ENCODE measurements around the gene ASB9.
"Not testable (repeated sequence)": the region's sequence is repeated elsewhere in the genome, so short reads cannot be mapped to it uniquely, and the experiment has no call there.

The ASB9 gene

GRCh38 chrX:15274946-15275345 lies 5.1 kb upstream of the ASB9 start:
- POLR2A ChIA-PET = no interaction called here
- Histone ChIP-seq H3K4me3 (ENCODE audit: control insufficient read depth in 1 of 7, extremely low read depth in 1 of 7, insufficient read depth in 4 of 7, low read depth in 2 of 7, low read length in 6 of 7) (no peak overlapping the region), H3K36me3 (ENCODE audit: control insufficient read depth in 4 of 4, insufficient read depth in 4 of 4, low read length in 3 of 4) (no peaks in the 10 kb centered on the region), H3K27me3 (replicated peaks in 2 of 5; ENCODE audit: control insufficient read depth in 4 of 5, insufficient read depth in 5 of 5, low read length in 4 of 5) (peaks cover 0 to 7% (median 0%) of the 10 kb centered on the region in 5 experiments), H3K4me1 (ENCODE audit: control extremely low read depth in 1 of 4, control insufficient read depth in 4 of 4, insufficient read depth in 4 of 4, low read length in 3 of 4) (peaks cover 0 to 5% (median 0%) of the 10 kb centered on the region in 4 experiments), H3K9me3 (ENCODE audit: control extremely low read depth in 1 of 5, control insufficient read depth in 4 of 5, insufficient read depth in 2 of 5, low read depth in 1 of 5, low read length in 4 of 5) (no peaks in the 10 kb centered on the region), H3K27ac (ENCODE audit: insufficient read depth in 1 of 2, low read depth in 1 of 2, low read length in 2 of 2, poor library complexity in 1 of 2, severe bottlenecking in 2 of 2) (no peak overlapping the region)
- no peak for DNase-seq
- WGBS (ENCODE audit: insufficient coverage) = 80% methylated on average over 2 of the region's 2 CpGs
- CTCF ChIA-PET = no interaction called here

- H3K4me3 ChIP-seq (ENCODE audit: control insufficient read depth in 1 of 7, extremely low read depth in 1 of 7, insufficient read depth in 4 of 7, low read depth in 2 of 7, low read length in 6 of 7); H3K9me3 ChIP-seq (ENCODE audit: control extremely low read depth in 1 of 5, control insufficient read depth in 4 of 5, insufficient read depth in 2 of 5, low read depth in 1 of 5, low read length in 4 of 5); H3K27me3 ChIP-seq (replicated peaks in 2 of 5; ENCODE audit: control insufficient read depth in 4 of 5, insufficient read depth in 5 of 5, low read length in 4 of 5); DNase-seq; H3K36me3 ChIP-seq (ENCODE audit: control insufficient read depth in 4 of 4, insufficient read depth in 4 of 4, low read length in 3 of 4); POLR2A ChIA-PET; H3K27ac ChIP-seq (ENCODE audit: insufficient read depth in 1 of 2, low read depth in 1 of 2, low read length in 2 of 2, poor library complexity in 1 of 2, severe bottlenecking in 2 of 2); CTCF ChIA-PET: not testable (repeated sequence)
- 92% methylated on average over 10 of the region's 10 CpGs for WGBS (ENCODE audit: insufficient coverage)
- H3K4me1 ChIP-seq (ENCODE audit: control extremely low read depth in 1 of 4, control insufficient read depth in 4 of 4, insufficient read depth in 4 of 4, low read length in 3 of 4) = peaks cover 0 to 11% (median 0%) of the 10 kb centered on the region in 4 experiments
Observed at GRCh38 chrX:15273275-15273674, 3.4 kb upstream of the ASB9 start.

- peaks cover 0 to 2% (median 0%) of the 10 kb centered on the region in 5 experiments for H3K27me3 ChIP-seq (replicated peaks in 2 of 5; ENCODE audit: control insufficient read depth in 4 of 5, insufficient read depth in 5 of 5, low read length in 4 of 5)
- no peak for DNase-seq
- H3K4me1 ChIP-seq (ENCODE audit: control extremely low read depth in 1 of 4, control insufficient read depth in 4 of 4, insufficient read depth in 4 of 4, low read length in 3 of 4) = peaks cover 0 to 11% (median 0%) of the 10 kb centered on the region in 4 experiments
- no peak overlapping the region for H3K27ac ChIP-seq (ENCODE audit: insufficient read depth in 1 of 2, low read depth in 1 of 2, low read length in 2 of 2, poor library complexity in 1 of 2, severe bottlenecking in 2 of 2)
- H3K9me3 ChIP-seq (ENCODE audit: control extremely low read depth in 1 of 5, control insufficient read depth in 4 of 5, insufficient read depth in 2 of 5, low read depth in 1 of 5, low read length in 4 of 5) = no peaks in the 10 kb centered on the region
- ChIA-PET CTCF (no interaction called here), POLR2A (no interaction called here)
- no peaks in the 10 kb centered on the region for H3K36me3 ChIP-seq (ENCODE audit: control insufficient read depth in 4 of 4, insufficient read depth in 4 of 4, low read length in 3 of 4)
- WGBS (ENCODE audit: insufficient coverage) = no CpG with 5 or more reads among the region's 1 CpG
- no peak overlapping the region for H3K4me3 ChIP-seq (ENCODE audit: control insufficient read depth in 1 of 7, extremely low read depth in 1 of 7, insufficient read depth in 4 of 7, low read depth in 2 of 7, low read length in 6 of 7)
Observed at GRCh38 chrX:15271757-15272156, 1.9 kb upstream of the ASB9 start.

GRCh38 chrX:15269120-15269519 lies 763 bp downstream of the ASB9 start:
- H3K36me3 ChIP-seq (ENCODE audit: control insufficient read depth in 4 of 4, insufficient read depth in 4 of 4, low read length in 3 of 4) = no peaks in the 10 kb centered on the region
- no peak overlapping the region for H3K27ac ChIP-seq (ENCODE audit: insufficient read depth in 1 of 2, low read depth in 1 of 2, low read length in 2 of 2, poor library complexity in 1 of 2, severe bottlenecking in 2 of 2)
- peak overlapping the region in 2 of 7 experiments; percentile 69 to 72 for H3K4me3 ChIP-seq (ENCODE audit: control insufficient read depth in 1 of 7, extremely low read depth in 1 of 7, insufficient read depth in 4 of 7, low read depth in 2 of 7, low read length in 6 of 7)
- ChIA-PET CTCF (no interaction called here), POLR2A (no interaction called here)
- H3K27me3 ChIP-seq (replicated peaks in 2 of 5; ENCODE audit: control insufficient read depth in 4 of 5, insufficient read depth in 5 of 5, low read length in 4 of 5) = peaks cover 0 to 2% (median 0%) of the 10 kb centered on the region in 5 experiments
- H3K9me3 ChIP-seq (ENCODE audit: control extremely low read depth in 1 of 5, control insufficient read depth in 4 of 5, insufficient read depth in 2 of 5, low read depth in 1 of 5, low read length in 4 of 5) = no peaks in the 10 kb centered on the region
- DNase-seq = no peak
- no CpG with 5 or more reads among the region's 1 CpG for WGBS (ENCODE audit: insufficient coverage)
- peaks cover 0 to 11% (median 0%) of the 10 kb centered on the region in 4 experiments for H3K4me1 ChIP-seq (ENCODE audit: control extremely low read depth in 1 of 4, control insufficient read depth in 4 of 4, insufficient read depth in 4 of 4, low read length in 3 of 4)

- Histone ChIP-seq H3K27me3 (replicated peaks in 2 of 5; ENCODE audit: control insufficient read depth in 4 of 5, insufficient read depth in 5 of 5, low read length in 4 of 5) (peaks cover 0 to 9% (median 0%) of the 10 kb centered on the region in 5 experiments), H3K27ac (ENCODE audit: insufficient read depth in 1 of 2, low read depth in 1 of 2, low read length in 2 of 2, poor library complexity in 1 of 2, severe bottlenecking in 2 of 2) (no peak overlapping the region), H3K9me3 (ENCODE audit: control extremely low read depth in 1 of 5, control insufficient read depth in 4 of 5, insufficient read depth in 2 of 5, low read depth in 1 of 5, low read length in 4 of 5) (no peaks in the 10 kb centered on the region), H3K4me3 (ENCODE audit: control insufficient read depth in 1 of 7, extremely low read depth in 1 of 7, insufficient read depth in 4 of 7, low read depth in 2 of 7, low read length in 6 of 7) (no peak overlapping the region), H3K4me1 (ENCODE audit: control extremely low read depth in 1 of 4, control insufficient read depth in 4 of 4, insufficient read depth in 4 of 4, low read length in 3 of 4) (no peaks in the 10 kb centered on the region), H3K36me3 (ENCODE audit: control insufficient read depth in 4 of 4, insufficient read depth in 4 of 4, low read length in 3 of 4) (peaks cover 0 to 4% (median 1%) of the 10 kb centered on the region in 4 experiments)
- POLR2A ChIA-PET = no interaction called here
- no peak for DNase-seq
- CTCF ChIA-PET = no interaction called here
Observed at GRCh38 chrX:15254852-15255251, 15.0 kb downstream of the ASB9 start.

- ChIA-PET CTCF (no interaction called here), POLR2A (no interaction called here)
- H3K27me3 ChIP-seq (replicated peaks in 2 of 5; ENCODE audit: control insufficient read depth in 4 of 5, insufficient read depth in 5 of 5, low read length in 4 of 5) = peaks cover 0 to 3% (median 0%) of the 10 kb centered on the region in 5 experiments
- peaks cover 0 to 2% (median 0%) of the 10 kb centered on the region in 4 experiments for H3K36me3 ChIP-seq (ENCODE audit: control insufficient read depth in 4 of 4, insufficient read depth in 4 of 4, low read length in 3 of 4)
- H3K4me3 ChIP-seq (ENCODE audit: control insufficient read depth in 1 of 7, extremely low read depth in 1 of 7, insufficient read depth in 4 of 7, low read depth in 2 of 7, low read length in 6 of 7) = no peak overlapping the region
- no peaks in the 10 kb centered on the region for H3K9me3 ChIP-seq (ENCODE audit: control extremely low read depth in 1 of 5, control insufficient read depth in 4 of 5, insufficient read depth in 2 of 5, low read depth in 1 of 5, low read length in 4 of 5)
- no peak overlapping the region for H3K27ac ChIP-seq (ENCODE audit: insufficient read depth in 1 of 2, low read depth in 1 of 2, low read length in 2 of 2, poor library complexity in 1 of 2, severe bottlenecking in 2 of 2)
- H3K4me1 ChIP-seq (ENCODE audit: control extremely low read depth in 1 of 4, control insufficient read depth in 4 of 4, insufficient read depth in 4 of 4, low read length in 3 of 4) = no peaks in the 10 kb centered on the region
- 100% methylated on average over 1 of the region's 4 CpGs for WGBS (ENCODE audit: insufficient coverage)
- DNase-seq = no peak
Observed at GRCh38 chrX:15245896-15246295, 24.0 kb downstream of the ASB9 start.

- CTCF ChIA-PET = interaction anchor here (0.6 kb wide), 2 partner anchors 11 to 1397 kb away, joined by 3 read pairs; no protein-coding TSS in a partner anchor
Observed at GRCh38 chrX:15244421-15244820, 25.5 kb downstream of the ASB9 start.

More at GRCh38 chrX:15244421-15244820, 25.5 kb downstream of the ASB9 start:
- no peak for DNase-seq
- Histone ChIP-seq H3K27ac (ENCODE audit: insufficient read depth in 1 of 2, low read depth in 1 of 2, low read length in 2 of 2, poor library complexity in 1 of 2, severe bottlenecking in 2 of 2) (no peak overlapping the region), H3K27me3 (replicated peaks in 2 of 5; ENCODE audit: control insufficient read depth in 4 of 5, insufficient read depth in 5 of 5, low read length in 4 of 5) (peaks cover 0 to 3% (median 0%) of the 10 kb centered on the region in 5 experiments), H3K36me3 (ENCODE audit: control insufficient read depth in 4 of 4, insufficient read depth in 4 of 4, low read length in 3 of 4) (peaks cover 0 to 2% (median 0%) of the 10 kb centered on the region in 4 experiments), H3K4me3 (ENCODE audit: control insufficient read depth in 1 of 7, extremely low read depth in 1 of 7, insufficient read depth in 4 of 7, low read depth in 2 of 7, low read length in 6 of 7) (no peak overlapping the region), H3K9me3 (ENCODE audit: control extremely low read depth in 1 of 5, control insufficient read depth in 4 of 5, insufficient read depth in 2 of 5, low read depth in 1 of 5, low read length in 4 of 5) (no peaks in the 10 kb centered on the region), H3K4me1 (ENCODE audit: control extremely low read depth in 1 of 4, control insufficient read depth in 4 of 4, insufficient read depth in 4 of 4, low read length in 3 of 4) (no peaks in the 10 kb centered on the region)
- POLR2A ChIA-PET = no interaction called here
- WGBS (ENCODE audit: insufficient coverage) = 88% methylated on average over 3 of the region's 5 CpGs

All from common myeloid progenitor, CD34-positive (primary cell).